IPS-18c (cell line): Measurements from ENCODE around the gene MPHOSPH10.
"Not testable (repeated sequence)": the region's sequence is repeated elsewhere in the genome, so short reads cannot be mapped to it uniquely, and the experiment has no call there.

Source experiments
- H3K4me3 ChIP-seq: 2 replicates; pipeline ENCODE4 v1.7.0; 2013; ENCODE audit warnings: low read depth, mild to moderate bottlenecking, low read length, moderate library complexity; ENCODE audit not compliant: insufficient read depth
- H3K9me3 ChIP-seq: one replicate; pipeline ENCODE4 v1.6.1; 2013; ENCODE audit warnings: mild to moderate bottlenecking, low read length, moderate library complexity; ENCODE audit not compliant: control insufficient read depth, insufficient read depth

The MPHOSPH10 gene

DNA sequence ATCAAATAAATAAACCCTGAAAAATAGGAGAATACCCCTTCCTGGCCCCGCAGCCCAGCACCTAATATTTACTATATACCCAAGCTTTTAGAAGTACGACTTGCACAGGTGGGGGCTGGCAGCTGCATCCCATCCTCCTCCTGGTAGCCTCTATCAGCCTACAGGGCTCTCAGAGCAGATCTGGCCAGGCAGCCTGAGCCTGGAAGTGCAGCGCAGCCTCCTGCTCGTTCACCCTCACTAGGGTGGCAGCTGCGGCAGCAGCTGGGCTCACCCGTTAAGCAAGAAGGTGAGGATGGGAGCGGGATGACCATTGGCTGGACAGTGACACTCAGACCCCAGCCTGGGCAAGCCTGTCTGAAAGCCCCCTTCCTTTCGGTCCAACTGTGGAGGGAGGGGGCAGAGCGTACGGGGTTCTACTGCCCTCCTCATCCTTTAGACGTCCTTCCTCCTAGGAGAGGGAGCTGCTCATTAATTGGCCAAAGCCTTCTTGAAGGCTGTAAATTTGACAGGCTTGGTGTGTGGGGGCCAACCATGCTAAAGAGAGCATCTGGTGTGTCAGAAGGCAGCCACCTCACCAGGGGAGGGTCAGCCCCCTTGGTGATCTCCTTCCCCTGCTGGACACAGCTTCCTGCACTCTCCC lies 23.3 kb downstream of the MPHOSPH10 start:
- H3K4me3 ChIP-seq, result no peak overlapping the region
- H3K9me3 ChIP-seq, result no peaks in the 10 kb centered on the region

DNA sequence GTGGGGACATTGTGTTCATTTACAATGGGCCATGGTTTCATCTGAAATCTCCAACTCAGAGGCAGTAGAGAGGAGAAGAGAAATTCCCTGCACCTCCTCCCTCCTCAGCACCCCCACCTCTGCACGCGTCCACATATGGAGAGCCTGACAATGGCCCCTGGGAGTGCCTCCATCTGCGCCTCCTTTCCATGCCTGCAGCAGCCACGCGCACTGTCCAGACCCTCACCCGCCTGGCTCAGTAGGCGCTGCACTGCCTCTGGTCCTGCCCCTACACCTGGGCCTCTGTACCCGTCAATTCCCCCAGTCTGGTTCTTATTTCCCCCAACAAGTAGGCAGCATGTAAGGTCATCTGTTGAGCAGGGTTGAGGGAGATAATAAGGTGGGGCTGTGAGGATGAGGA lies 23.8 kb downstream of the MPHOSPH10 start:
- no peaks in the 10 kb centered on the region for H3K9me3 ChIP-seq
- no peak overlapping the region for H3K4me3 ChIP-seq

DNA sequence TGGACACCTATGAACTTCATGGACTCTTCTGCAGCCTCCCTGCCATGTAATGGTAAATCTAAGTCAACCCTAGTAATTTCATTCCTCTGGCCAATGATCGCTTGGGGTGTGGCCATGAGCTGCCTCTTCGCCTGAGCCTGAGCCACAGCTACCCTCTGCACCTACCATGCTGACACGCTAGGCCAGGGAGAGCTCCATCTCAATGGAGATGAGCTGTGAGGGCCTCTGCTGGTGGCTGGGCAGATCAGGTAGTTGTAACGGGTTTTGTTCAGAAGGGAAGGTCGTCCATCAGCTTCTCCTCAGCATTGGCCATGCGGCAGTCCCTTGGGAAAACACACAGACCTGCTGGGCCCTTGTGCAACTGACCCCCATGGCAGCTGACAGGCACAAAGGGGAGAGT lies 24.4 kb downstream of the MPHOSPH10 start:
- Histone ChIP-seq H3K9me3 (no peaks in the 10 kb centered on the region), H3K4me3 (no peak overlapping the region)

DNA sequence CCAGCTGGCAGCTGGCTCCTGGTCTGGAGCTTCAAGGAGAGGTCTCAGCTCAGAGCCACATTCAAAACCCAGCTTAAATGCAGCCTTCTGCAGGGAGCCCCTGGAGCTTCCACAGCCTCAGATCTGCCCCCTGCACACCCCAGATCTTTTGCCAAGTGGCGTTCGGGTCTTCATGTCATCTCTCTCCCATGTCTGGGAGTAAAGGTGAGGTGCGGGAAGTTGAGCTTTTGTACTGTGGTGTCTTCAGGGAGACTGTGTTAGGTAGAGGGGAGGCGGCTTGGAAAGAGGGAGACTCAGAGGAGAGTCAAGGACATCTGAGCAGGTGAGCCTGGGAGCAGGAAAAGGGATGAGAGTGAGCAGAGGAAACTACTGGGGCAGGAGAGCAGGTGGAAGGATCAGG lies 25.4 kb downstream of the MPHOSPH10 start:
- Histone ChIP-seq H3K4me3 (no peak overlapping the region), H3K9me3 (no peaks in the 10 kb centered on the region)

DNA sequence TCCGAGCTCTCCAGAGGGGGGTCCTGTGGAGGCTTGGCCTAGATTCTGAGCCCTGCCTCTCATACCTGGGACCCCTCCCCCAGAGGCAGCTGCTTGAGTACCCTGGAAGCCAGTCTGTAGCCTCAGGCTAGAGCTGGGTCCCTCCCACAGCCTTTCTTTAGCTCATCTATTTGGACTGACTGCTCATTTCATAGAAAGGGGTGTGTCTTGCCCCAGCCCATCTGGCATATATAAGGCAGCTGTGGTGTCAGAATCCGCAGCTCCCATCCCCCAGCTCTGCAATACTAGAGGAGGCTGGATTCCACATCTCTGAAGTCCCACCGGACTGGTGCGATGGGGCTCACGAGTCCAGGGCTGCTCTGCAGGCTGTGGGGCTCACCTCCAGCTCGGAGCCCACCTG lies 26.1 kb downstream of the MPHOSPH10 start:
- H3K4me3 ChIP-seq, result no peak overlapping the region
- H3K9me3 ChIP-seq, result no peaks in the 10 kb centered on the region

DNA sequence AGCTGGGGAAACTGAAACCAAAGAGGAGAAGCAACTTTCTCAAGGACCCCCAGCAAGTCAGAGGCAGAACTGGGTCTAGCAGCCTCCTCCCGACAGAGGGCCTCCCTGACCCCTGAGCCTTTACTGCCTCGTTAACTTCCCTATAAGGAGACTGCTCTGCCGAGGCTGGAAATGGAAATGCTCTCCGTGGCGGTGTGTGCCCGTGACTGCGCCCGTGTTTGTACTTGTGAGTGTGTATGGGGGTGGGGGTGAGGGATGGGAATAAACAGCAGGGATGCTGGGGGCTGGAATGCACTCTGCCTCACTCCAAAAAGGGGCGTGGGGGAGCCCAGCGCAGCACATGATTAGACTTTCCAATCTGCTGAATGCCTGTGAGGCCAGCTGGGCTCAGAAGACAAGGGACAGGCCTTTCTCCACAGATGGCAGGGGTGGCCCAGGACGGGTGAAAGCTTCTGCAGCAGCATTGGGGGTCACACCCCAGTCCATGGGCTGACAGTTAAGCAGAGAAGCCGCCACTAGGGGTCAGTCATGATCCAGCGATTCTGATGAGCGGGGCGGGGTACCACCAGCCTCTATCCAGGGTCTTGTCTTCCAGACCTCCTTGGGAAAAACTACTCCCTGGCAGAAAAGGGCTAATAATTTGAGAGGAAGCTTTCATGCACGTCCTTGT lies 26.8 kb downstream of the MPHOSPH10 start:
- no peak overlapping the region for H3K4me3 ChIP-seq

DNA sequence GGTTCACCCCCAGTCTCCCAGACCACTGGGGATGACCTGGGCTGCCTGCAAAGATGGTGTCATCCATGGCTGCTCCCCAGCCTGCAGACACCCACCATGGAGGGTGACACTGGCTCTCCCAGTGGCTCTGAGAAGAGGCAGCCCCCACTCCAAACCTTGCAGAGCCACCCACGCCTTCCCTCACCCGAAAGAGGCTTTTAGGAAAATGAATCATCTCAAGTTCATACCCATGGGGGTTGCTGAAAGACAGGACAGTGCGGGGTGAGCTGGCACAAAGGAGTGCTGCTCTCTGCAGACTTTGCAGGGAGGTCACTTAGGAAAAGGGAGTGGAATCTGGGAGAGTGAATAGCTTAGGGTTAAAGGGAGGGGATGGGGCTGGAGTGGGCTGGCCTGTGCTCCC lies 36.4 kb downstream of the MPHOSPH10 start:
- no peak overlapping the region for H3K4me3 ChIP-seq
- H3K9me3 ChIP-seq, result no peaks in the 10 kb centered on the region

More for the DNA sequence above, 26.8 kb downstream of the MPHOSPH10 start:
- no peaks in the 10 kb centered on the region for H3K9me3 ChIP-seq

DNA sequence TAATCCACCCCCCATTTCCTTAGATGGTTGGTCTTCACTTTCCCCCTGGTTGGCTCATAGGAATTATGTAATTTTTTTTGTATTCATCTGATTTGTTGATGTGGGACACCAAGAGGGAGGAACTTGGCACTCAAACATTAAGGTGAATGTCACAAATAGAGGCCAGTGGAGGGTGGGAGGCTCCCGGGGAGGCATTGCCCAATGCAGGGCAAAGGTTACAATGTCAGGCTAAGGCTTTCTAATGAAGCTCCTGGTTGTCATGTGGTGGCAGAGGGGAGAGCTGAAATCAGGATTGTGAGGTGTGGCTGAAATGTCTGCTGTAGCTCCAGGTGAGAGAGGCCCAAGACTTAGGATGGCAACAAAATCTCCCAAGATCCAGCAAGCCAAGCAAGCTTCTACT lies 42.7 kb downstream of the MPHOSPH10 start:
- H3K4me3 ChIP-seq, result no peak overlapping the region
- H3K9me3 ChIP-seq, result no peaks in the 10 kb centered on the region

DNA sequence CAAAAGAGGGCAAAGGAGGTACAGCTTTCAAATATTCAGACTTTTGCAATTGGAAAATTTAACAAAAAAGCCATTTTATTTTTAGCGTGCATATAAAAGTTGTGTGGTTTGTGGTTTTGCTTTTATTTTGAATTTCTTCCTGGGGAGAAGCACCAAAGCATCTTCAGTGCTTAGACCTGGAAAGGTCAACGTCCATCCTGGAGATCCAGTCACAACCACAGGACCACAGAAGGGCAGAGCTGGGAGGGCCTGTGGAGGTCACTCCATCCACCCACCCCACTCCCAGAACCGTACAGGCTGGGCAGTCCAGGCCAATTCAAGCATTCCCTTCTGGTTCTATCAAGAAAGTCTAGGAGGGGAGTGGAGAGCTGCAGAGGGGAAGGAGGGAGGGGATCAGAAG lies 43.8 kb downstream of the MPHOSPH10 start:
- Histone ChIP-seq H3K4me3 (no peak overlapping the region), H3K9me3 (no peaks in the 10 kb centered on the region)

DNA sequence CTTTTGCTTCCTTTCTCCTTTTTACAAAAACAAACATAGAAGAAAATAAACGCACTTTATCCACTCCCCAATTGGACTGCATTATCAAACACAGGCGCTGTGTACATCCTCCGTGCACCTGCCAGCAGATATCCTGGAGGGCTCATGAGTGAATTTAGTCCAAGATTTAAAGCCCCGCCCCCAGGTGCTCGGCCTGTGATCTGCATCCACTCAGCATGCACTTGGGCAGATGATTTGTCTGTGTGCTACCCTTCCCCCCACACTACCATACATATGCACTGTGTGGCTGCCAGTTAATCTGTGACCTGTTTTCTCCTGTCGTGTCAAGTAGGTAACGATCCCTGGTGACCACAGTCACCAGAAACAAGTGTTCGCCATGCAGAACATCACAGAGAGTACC lies 48.4 kb downstream of the MPHOSPH10 start:
- not testable (repeated sequence) for H3K4me3 ChIP-seq, H3K9me3 ChIP-seq

DNA sequence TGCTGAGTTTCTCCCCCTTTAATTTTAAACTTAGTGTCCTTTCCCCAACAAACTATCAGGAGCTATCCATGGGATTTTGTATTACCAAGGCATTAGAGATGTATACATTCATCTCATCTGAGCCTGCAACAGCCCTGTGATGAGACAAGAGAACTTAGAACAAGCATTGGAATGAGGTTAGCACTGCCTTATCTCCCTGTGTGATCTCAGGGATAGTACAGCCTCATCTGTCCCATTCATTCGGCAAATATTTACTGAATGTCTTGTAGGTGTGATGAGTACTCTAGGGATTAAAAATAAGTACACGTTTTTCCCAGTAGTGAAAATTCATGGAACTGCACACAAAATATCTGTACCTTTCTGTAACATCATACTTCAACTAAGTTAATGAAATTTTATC lies 50.9 kb downstream of the MPHOSPH10 start:
- H3K9me3 ChIP-seq, result no peaks in the 10 kb centered on the region
- no peak overlapping the region for H3K4me3 ChIP-seq

DNA sequence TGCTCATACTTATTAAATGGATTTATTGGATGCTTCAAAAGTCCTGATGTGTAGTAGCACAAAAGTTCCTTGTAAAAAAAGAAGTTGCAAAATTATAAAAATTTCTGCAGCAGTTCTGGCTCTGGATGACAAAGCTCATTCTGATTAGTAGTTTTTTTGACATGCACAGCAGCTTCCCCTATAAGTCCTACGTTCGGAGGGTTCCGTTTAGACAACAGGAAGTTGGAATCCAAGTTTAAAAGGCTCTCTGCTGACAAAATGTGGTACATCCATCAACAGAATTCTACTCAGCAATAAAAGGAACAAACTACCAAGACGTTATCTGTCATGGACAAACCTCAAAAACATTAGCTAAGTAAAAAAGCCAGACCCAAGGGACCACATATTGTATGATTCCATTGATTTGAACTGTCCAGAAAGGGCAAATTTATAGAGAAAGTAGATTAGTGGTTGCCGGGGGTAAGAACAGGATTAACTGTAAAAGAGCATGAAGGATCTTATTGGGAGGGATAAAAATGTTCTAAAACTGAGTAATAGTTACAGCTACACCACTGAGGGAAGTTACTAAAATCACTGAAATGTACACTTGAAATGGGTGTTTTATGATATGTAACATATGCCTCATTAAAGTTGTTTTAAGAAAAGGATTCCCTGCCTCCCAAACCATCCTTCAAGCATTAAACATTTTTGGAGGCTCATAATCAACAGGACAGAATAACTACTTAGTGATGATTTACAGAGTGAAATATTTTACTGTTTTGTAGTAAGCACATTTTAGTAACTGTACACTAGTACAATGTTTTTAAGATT lies 53.1 kb downstream of the MPHOSPH10 start:
- H3K9me3 ChIP-seq, H3K4me3 ChIP-seq: not testable (repeated sequence)

DNA sequence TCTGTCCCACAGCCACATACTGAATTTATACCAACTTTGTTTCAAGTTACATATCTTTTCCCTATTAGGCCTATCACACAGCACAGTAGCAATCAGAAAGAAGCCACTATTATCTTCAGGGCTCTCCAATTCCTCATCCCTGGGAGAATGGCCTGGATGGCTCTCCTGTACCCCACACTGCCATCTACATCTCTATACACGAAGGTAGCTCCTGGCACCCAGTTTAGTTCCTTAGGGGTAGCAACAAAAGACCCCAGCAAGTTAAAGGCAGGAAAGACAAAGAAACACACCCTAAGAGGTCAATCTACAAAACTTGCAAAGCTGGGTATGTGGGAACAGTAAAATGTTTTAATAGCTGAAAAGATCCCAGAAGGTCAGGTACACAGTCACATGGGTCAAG lies 56.5 kb downstream of the MPHOSPH10 start:
- Histone ChIP-seq H3K4me3 (no peak overlapping the region), H3K9me3 (no peaks in the 10 kb centered on the region)

DNA sequence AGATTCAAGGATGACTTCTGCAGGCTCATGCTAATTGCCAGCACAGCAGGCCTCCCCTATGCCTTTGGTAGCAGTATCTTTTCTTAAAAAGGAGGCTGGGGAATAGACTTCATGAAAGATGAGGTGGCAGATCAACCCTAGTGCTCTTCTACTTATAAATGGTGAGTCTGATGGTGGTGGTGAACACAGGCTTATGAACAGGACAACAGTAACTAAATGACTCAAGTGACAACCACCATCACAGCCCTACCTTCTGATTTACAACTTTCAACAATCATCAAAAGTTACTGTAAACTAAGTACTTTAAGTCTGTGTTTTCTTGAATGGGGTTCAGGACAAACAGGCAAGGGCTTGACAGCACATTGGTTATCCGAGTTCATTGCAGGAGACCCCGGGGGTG lies 57.2 kb downstream of the MPHOSPH10 start:
- Histone ChIP-seq H3K4me3 (no peak overlapping the region), H3K9me3 (no peaks in the 10 kb centered on the region)

DNA sequence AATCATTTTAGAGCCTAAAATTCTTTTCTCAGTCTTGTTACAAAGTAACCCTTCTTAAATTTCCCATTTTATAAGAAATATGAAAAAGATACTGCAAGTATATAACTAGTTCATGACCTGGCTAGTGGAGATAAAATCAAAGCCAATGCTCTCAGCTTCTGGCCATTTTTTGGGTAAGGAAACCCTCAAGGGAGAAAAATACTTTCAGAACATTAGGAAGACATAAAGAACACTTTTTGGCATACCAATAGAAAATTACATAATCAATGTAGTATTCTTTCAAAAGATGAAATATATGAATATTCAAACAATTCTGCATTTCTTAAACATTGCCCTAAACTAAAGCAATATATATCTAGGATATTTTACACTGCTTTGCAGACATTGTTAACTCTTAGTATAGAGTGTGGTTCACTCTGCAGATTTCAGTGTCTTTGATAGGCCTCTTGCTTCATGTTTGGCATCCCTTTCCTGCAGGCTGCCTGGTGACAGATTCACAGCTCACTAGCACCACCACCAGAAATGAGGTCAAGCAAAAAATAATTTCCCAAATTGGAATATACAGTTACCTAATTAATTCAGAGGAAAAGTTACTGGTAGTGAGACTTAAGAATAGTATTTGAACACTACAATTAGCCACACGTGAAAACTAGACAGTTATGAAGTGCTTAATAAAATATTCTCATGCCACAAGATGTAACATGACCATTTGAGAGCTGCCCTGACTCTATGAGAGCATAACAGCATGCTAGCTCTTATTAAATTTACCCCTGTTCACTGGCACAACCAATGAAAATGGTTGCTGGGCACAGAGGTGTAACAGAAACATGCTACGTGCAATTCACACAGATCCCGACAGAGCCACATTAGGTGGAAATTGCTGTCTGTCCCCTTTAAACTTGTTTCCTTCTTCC lies 60.5 kb downstream of the MPHOSPH10 start:
- Histone ChIP-seq H3K4me3 (no peak overlapping the region), H3K9me3 (no peaks in the 10 kb centered on the region)

DNA sequence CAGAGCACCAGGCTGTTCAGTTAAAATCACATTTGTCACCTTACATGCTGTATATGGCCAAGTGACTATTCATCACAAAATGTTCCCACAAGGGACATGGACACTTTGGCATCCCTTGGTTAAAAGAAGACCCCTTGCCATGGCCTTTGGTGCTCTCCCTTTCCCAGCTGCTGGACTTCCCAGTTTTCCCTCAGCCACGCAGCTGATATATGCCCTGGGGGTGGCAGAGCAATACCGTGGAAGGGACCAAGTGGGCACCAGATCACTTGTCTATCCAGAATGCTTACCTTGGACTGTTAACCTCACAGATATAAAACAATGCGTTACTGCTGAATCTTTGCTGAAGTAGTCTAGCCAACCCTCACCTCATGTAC lies 61.1 kb downstream of the MPHOSPH10 start:
- H3K9me3 ChIP-seq, result no peaks in the 10 kb centered on the region
- H3K4me3 ChIP-seq, result no peak overlapping the region
